WTC11 (cell line): ENCODE results near the gene C14orf93. TPM values are rescaled to one million over a fixed set of nuclear protein-coding genes. Genes with fewer than 3 reads are reported as not detected.

Source experiments
- AFF4 ChIP-seq: sonication (generic); formaldehyde crosslinking; IDR thresholded peaks from 2 replicates; pipeline ENCODE4 v1.8.1; 2023; ENCODE audit warnings: mild to moderate bottlenecking, missing genetic modification reagents, borderline replicate concordance
- E2F1 ChIP-seq: sonication (generic); formaldehyde crosslinking; IDR thresholded peaks from 2 replicates; pipeline ENCODE4 v1.8.0; 2022; ENCODE audit warnings: mild to moderate bottlenecking, missing genetic modification reagents
- EMX1 ChIP-seq: fragments of 250-450 bp; sonication (Bioruptor Pico); IDR thresholded peaks from 2 replicates; pipeline ENCODE4 v1.8.0; 2021; ENCODE audit warnings: mild to moderate bottlenecking
- FOXP1 ChIP-seq: sonication (generic); formaldehyde crosslinking; IDR thresholded peaks from 2 replicates; pipeline ENCODE4 v1.8.0; 2022; ENCODE audit warnings: missing genetic modification reagents, mild to moderate bottlenecking, moderate library complexity, borderline replicate concordance
- GRHL2 ChIP-seq: fragments of 250-450 bp; sonication (Bioruptor Pico); IDR thresholded peaks from 2 replicates; pipeline ENCODE4 v1.8.0; 2022; ENCODE audit warnings: mild to moderate bottlenecking, moderate library complexity; ENCODE audit not compliant: insufficient replicate concordance, severe bottlenecking
- GTF2I ChIP-seq: fragments of 250-450 bp; sonication (Bioruptor Pico); conservative IDR thresholded peaks from 2 replicates; pipeline ENCODE4 v1.4.0; 2021; ENCODE audit warnings: mild to moderate bottlenecking
- HMGA2 ChIP-seq: fragments of 250-450 bp; sonication (Bioruptor Pico); IDR thresholded peaks from 2 replicates; pipeline ENCODE4 v1.4.0; 2021; ENCODE audit warnings: mild to moderate bottlenecking, moderate library complexity
- IRF2 ChIP-seq: sonication (generic); formaldehyde crosslinking; IDR thresholded peaks from 2 replicates; pipeline ENCODE4 v1.8.0; 2022; ENCODE audit warnings: low read depth, missing genetic modification reagents, borderline replicate concordance
- JAZF1 ChIP-seq: fragments of 250-450 bp; sonication (Bioruptor Pico); IDR thresholded peaks from 2 replicates; pipeline ENCODE4 v1.9.0; 2021; ENCODE audit warnings: moderate library complexity, mild to moderate bottlenecking, inconsistent platforms
- MXD4 ChIP-seq: fragments of 250-450 bp; sonication (Bioruptor Pico); IDR thresholded peaks from 2 replicates; pipeline ENCODE4 v1.8.0; 2021; ENCODE audit warnings: mild to moderate bottlenecking, moderate library complexity, borderline replicate concordance
- MYBL2 ChIP-seq: sonication (generic); formaldehyde crosslinking; IDR thresholded peaks from 2 replicates; pipeline ENCODE4 v1.8.1; 2023; ENCODE audit warnings: mild to moderate bottlenecking, moderate library complexity, missing genetic modification reagents
- OVOL2 ChIP-seq: fragments of 250-450 bp; sonication (Bioruptor Pico); IDR thresholded peaks from 2 replicates; pipeline ENCODE4 v1.9.0; 2021; ENCODE audit warnings: mild to moderate bottlenecking, borderline replicate concordance
- PRDM15 ChIP-seq: sonication (generic); formaldehyde crosslinking; IDR thresholded peaks from 2 replicates; pipeline ENCODE4 v1.8.0; 2022; ENCODE audit warnings: missing genetic modification reagents
- SMAD3 ChIP-seq: sonication (generic); formaldehyde crosslinking; IDR thresholded peaks from 2 replicates; pipeline ENCODE4 v1.8.0; 2022; ENCODE audit warnings: missing genetic modification reagents, mild to moderate bottlenecking, borderline replicate concordance
- SMAD4 ChIP-seq: sonication (generic); formaldehyde crosslinking; IDR thresholded peaks from 2 replicates; pipeline ENCODE4 v1.8.0; 2022; ENCODE audit warnings: mild to moderate bottlenecking, missing genetic modification reagents
- TP53 ChIP-seq: sonication (generic); formaldehyde crosslinking; IDR thresholded peaks from 2 replicates; pipeline ENCODE4 v1.8.1; 2023; ENCODE audit warnings: mild to moderate bottlenecking, missing genetic modification reagents
- ZBTB43 ChIP-seq: sonication (generic); formaldehyde crosslinking; IDR thresholded peaks from 2 replicates; pipeline ENCODE4 v1.8.1; 2023; ENCODE audit warnings: mild to moderate bottlenecking, missing genetic modification reagents
- ZNF121 ChIP-seq: sonication (generic); formaldehyde crosslinking; IDR thresholded peaks from 2 replicates; pipeline ENCODE4 v1.8.0; 2023; ENCODE audit warnings: missing genetic modification reagents
- ZNF423 ChIP-seq: fragments of 250-450 bp; sonication (Bioruptor Pico); IDR thresholded peaks from 2 replicates; pipeline ENCODE4 v2.1.2; 2022; ENCODE audit warnings: mild to moderate bottlenecking, moderate library complexity
- total RNA-seq: library from RNA; stranded (reverse); gene quantifications from 3 replicates; pipeline ENCODE4 v1.2.3, GENCODE V29; 2021
- TF ChIP-seq, protein P1 (sequence below): fragments of 250-450 bp; sonication (Bioruptor Pico); conservative IDR thresholded peaks from 2 replicates; pipeline ENCODE4 v1.9.0; 2021; ENCODE audit warnings: mild to moderate bottlenecking
- TF ChIP-seq, protein P2 (sequence below): fragments of 250-450 bp; sonication (Bioruptor Pico); IDR thresholded peaks from 2 replicates; pipeline ENCODE4 v1.9.0; 2021; ENCODE audit warnings: mild to moderate bottlenecking
- TF ChIP-seq, protein P3 (sequence below): sonication (generic); formaldehyde crosslinking; IDR thresholded peaks from 2 replicates; pipeline ENCODE4 v1.8.1; 2023; ENCODE audit warnings: mild to moderate bottlenecking, missing genetic modification reagents

Gene C14orf93
- total RNA-seq, 1 experiment from 2014 or later: 8.1 TPM

GRCh38 chr14:23006544-23007419 is 3.2 kb downstream of the C14orf93 start (continued):
- TF ChIP-seq SMAD4 (CRISPR knock-in tag) (no peak), TP53 (CRISPR knock-in tag) (no peak), ZNF423 (CRISPR knock-in tag) (no peak), SMAD3 (CRISPR knock-in tag) (no peak), MXD4 (CRISPR knock-in tag) (no peak), ZNF121 (CRISPR knock-in tag) (no peak), GTF2I (CRISPR knock-in tag) (no peak), EMX1 (no peak), FOXP1 (CRISPR knock-in tag) (peak; percentile 96), JAZF1 (CRISPR knock-in tag) (no peak), IRF2 (CRISPR knock-in tag) (peak; percentile 62; the same call in 1 of the 2 replicates), ZBTB43 (CRISPR knock-in tag) (peak; percentile 91), E2F1 (no peak), HMGA2 (CRISPR knock-in tag) (no peak), MYBL2 (CRISPR knock-in tag) (peak; percentile 91), OVOL2 (CRISPR knock-in tag) (no peak), GRHL2 (CRISPR knock-in tag) (no peak), AFF4 (CRISPR knock-in tag) (no peak), PRDM15 (no peak)
- TF ChIP-seq, protein P1, sequence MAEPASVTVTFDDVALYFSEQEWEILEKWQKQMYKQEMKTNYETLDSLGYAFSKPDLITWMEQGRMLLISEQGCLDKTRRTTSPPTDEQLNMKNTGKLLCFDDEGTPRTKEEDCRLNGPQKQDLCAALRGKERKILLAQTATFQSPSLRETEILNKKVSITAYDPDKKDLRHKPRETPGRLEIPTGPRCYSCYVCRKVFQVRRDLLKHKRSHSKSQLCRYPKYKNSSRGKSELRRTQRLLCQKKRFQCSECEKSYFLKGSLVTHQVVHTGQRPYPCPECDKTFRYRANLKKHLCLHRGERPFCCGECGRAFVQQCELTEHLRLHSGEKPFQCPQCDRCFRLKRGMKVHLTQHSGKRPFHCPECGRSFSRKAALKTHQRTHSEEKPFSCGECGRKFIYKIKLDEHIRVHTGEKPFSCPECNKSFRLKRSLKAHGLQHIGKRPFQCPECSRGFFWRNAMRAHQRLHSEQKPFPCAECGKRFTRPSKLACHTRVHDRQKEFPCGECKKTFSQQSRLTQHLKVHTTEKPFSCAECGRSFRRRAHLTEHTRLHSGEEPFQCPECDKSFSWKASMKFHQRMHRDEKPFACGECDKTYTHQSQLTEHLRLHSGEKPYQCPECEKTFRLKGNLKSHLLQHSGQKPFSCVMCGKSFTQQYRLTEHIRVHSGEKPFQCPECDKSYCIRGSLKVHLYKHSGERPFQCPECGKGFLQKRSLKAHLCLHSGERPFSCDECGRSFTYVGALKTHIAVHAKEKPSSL (CRISPR knock-in tag): no peak
- TF ChIP-seq, protein P2, sequence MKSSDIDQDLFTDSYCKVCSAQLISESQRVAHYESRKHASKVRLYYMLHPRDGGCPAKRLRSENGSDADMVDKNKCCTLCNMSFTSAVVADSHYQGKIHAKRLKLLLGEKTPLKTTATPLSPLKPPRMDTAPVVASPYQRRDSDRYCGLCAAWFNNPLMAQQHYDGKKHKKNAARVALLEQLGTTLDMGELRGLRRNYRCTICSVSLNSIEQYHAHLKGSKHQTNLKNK: no peak
- TF ChIP-seq, protein P3, sequence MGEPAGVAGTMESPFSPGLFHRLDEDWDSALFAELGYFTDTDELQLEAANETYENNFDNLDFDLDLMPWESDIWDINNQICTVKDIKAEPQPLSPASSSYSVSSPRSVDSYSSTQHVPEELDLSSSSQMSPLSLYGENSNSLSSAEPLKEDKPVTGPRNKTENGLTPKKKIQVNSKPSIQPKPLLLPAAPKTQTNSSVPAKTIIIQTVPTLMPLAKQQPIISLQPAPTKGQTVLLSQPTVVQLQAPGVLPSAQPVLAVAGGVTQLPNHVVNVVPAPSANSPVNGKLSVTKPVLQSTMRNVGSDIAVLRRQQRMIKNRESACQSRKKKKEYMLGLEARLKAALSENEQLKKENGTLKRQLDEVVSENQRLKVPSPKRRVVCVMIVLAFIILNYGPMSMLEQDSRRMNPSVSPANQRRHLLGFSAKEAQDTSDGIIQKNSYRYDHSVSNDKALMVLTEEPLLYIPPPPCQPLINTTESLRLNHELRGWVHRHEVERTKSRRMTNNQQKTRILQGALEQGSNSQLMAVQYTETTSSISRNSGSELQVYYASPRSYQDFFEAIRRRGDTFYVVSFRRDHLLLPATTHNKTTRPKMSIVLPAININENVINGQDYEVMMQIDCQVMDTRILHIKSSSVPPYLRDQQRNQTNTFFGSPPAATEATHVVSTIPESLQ: no peak
